ENCODE results near the gene ATP5F1E.

ATP5F1E gene

DNA sequence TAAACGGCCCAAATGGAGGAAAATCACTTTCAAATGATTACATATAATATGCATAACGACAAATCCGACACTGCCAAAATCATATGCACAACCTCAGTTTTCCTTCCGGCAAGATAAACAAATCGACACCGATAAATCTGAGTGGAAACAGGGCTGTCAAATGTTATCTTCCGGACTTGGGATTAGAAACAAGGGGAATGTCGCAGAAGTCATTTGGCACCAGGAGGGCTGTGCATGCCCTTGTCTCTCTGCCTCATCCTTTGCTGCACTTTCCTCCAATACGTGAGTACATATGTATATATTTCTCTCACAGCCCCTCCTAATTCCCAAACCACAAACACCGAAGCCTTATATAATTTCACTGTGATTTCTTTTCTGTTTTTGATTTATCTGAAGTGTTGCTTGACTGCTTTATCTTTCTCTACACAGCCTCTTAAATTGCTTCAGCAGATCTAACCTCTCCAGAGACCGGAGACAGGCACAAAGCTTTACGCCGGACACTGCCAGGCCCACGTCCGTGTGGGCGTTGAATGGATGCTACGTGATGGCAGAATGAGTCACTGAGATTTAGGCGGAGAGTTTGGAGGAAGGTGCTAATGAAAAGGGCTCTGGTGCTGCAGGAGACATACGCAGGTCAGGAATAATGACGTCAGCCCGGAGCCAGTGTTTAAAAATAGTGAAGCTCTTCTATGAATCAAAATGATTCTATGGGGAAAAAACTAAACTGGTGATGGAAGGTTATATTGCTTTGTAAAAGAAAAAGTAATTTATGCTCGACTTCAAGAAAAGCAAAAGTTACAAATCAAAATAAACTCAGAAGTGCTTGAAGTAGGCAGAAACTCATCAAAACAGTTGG is 31.5 kb upstream of the ATP5F1E start (continued):
- TF ChIP-seq, protein P1, sequence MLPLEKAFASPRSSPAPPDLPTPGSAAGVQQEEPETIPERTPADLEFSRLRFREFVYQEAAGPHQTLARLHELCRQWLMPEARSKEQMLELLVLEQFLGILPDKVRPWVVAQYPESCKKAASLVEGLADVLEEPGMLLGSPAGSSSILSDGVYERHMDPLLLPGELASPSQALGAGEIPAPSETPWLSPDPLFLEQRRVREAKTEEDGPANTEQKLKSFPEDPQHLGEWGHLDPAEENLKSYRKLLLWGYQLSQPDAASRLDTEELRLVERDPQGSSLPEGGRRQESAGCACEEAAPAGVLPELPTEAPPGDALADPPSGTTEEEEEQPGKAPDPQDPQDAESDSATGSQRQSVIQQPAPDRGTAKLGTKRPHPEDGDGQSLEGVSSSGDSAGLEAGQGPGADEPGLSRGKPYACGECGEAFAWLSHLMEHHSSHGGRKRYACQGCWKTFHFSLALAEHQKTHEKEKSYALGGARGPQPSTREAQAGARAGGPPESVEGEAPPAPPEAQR (tag by site-specific recombination; IDR thresholded peaks at IDR 0.05) = no peak
- TF ChIP-seq, protein P2, sequence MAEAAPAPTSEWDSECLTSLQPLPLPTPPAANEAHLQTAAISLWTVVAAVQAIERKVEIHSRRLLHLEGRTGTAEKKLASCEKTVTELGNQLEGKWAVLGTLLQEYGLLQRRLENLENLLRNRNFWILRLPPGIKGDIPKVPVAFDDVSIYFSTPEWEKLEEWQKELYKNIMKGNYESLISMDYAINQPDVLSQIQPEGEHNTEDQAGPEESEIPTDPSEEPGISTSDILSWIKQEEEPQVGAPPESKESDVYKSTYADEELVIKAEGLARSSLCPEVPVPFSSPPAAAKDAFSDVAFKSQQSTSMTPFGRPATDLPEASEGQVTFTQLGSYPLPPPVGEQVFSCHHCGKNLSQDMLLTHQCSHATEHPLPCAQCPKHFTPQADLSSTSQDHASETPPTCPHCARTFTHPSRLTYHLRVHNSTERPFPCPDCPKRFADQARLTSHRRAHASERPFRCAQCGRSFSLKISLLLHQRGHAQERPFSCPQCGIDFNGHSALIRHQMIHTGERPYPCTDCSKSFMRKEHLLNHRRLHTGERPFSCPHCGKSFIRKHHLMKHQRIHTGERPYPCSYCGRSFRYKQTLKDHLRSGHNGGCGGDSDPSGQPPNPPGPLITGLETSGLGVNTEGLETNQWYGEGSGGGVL (tag by site-specific recombination; IDR thresholded peaks at IDR 0.05) = no peak; the same call in 1 of the 2 replicates
- TF ChIP-seq ZNF132 (tag by site-specific recombination; IDR thresholded peaks at IDR 0.05; ENCODE audit: borderline replicate concordance) (no peak), ZNF596 (tag by site-specific recombination; IDR thresholded peaks at IDR 0.05) (no peak), ZNF169 (tag by site-specific recombination; IDR thresholded peaks at IDR 0.05) (no peak), SP3 (tag by site-specific recombination; IDR thresholded peaks at IDR 0.05) (peak; percentile 45; the same call in 1 of the 2 replicates), ZNF302 (tag by site-specific recombination; IDR thresholded peaks at IDR 0.05; ENCODE audit: low read depth) (no peak), YY2 (tag by site-specific recombination; IDR thresholded peaks at IDR 0.05) (no peak), ZNF391 (tag by site-specific recombination; IDR thresholded peaks at IDR 0.05; ENCODE audit: borderline replicate concordance, low read depth) (no peak), KLF10 (tag by site-specific recombination; IDR thresholded peaks at IDR 0.05) (no peak), HOXC10 (CRISPR knock-in tag; IDR thresholded peaks at IDR 0.05) (no peak), GLIS1 (tag by site-specific recombination; IDR thresholded peaks at IDR 0.05) (peak; percentile 74), GLI2 (tag by site-specific recombination; IDR thresholded peaks at IDR 0.05; ENCODE audit: borderline replicate concordance, low read depth) (no peak; the same call in 1 of the 2 replicates), ZNF223 (tag by site-specific recombination; IDR thresholded peaks at IDR 0.05) (no peak), ZNF24 (tag by site-specific recombination; IDR thresholded peaks at IDR 0.05) (peak; percentile 30; the same call in 1 of the 2 replicates), ZNF394 (tag by site-specific recombination; IDR thresholded peaks at IDR 0.05; ENCODE audit: borderline replicate concordance) (peak; percentile 11; the same call in 1 of the 2 replicates), ZBTB17 (tag by site-specific recombination; IDR thresholded peaks at IDR 0.05) (peak; percentile 86), REPIN1 (tag by site-specific recombination; IDR thresholded peaks at IDR 0.05; ENCODE audit: low read depth) (no peak), ZNF366 (tag by site-specific recombination; conservative IDR thresholded peaks at IDR 0.05) (peak; percentile 64), GLIS2 (tag by site-specific recombination; IDR thresholded peaks at IDR 0.05) (peak; percentile 61; the same call in 1 of the 2 replicates), ZNF335 (tag by site-specific recombination; conservative IDR thresholded peaks at IDR 0.05) (peak; percentile 91), MEIS1 (CRISPR knock-in tag; IDR thresholded peaks at IDR 0.05; ENCODE audit: borderline replicate concordance) (no peak), ZNF843 (tag by site-specific recombination; IDR thresholded peaks at IDR 0.05) (no peak)
- TF ChIP-seq, protein P3, sequence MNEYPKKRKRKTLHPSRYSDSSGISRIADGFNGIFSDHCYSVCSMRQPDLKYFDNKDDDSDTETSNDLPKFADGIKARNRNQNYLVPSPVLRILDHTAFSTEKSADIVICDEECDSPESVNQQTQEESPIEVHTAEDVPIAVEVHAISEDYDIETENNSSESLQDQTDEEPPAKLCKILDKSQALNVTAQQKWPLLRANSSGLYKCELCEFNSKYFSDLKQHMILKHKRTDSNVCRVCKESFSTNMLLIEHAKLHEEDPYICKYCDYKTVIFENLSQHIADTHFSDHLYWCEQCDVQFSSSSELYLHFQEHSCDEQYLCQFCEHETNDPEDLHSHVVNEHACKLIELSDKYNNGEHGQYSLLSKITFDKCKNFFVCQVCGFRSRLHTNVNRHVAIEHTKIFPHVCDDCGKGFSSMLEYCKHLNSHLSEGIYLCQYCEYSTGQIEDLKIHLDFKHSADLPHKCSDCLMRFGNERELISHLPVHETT (tag by site-specific recombination; IDR thresholded peaks at IDR 0.05) = peak; percentile 39
- TF ChIP-seq, protein P4, sequence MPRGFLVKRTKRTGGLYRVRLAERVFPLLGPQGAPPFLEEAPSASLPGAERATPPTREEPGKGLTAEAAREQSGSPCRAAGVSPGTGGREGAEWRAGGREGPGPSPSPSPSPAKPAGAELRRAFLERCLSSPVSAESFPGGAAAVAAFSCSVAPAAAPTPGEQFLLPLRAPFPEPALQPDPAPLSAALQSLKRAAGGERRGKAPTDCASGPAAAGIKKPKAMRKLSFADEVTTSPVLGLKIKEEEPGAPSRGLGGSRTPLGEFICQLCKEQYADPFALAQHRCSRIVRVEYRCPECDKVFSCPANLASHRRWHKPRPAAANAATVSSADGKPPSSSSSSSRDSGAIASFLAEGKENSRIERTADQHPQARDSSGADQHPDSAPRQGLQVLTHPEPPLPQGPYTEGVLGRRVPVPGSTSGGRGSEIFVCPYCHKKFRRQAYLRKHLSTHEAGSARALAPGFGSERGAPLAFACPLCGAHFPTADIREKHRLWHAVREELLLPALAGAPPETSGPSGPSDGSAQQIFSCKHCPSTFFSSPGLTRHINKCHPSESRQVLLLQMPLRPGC (tag by site-specific recombination; IDR thresholded peaks at IDR 0.05) = peak; percentile 86
- TF ChIP-seq, protein P5, sequence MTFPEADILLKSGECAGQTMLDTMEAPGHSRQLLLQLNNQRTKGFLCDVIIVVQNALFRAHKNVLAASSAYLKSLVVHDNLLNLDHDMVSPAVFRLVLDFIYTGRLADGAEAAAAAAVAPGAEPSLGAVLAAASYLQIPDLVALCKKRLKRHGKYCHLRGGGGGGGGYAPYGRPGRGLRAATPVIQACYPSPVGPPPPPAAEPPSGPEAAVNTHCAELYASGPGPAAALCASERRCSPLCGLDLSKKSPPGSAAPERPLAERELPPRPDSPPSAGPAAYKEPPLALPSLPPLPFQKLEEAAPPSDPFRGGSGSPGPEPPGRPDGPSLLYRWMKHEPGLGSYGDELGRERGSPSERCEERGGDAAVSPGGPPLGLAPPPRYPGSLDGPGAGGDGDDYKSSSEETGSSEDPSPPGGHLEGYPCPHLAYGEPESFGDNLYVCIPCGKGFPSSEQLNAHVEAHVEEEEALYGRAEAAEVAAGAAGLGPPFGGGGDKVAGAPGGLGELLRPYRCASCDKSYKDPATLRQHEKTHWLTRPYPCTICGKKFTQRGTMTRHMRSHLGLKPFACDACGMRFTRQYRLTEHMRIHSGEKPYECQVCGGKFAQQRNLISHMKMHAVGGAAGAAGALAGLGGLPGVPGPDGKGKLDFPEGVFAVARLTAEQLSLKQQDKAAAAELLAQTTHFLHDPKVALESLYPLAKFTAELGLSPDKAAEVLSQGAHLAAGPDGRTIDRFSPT (tag by site-specific recombination; IDR thresholded peaks at IDR 0.05) = peak; percentile 85
- TF ChIP-seq, protein P6, sequence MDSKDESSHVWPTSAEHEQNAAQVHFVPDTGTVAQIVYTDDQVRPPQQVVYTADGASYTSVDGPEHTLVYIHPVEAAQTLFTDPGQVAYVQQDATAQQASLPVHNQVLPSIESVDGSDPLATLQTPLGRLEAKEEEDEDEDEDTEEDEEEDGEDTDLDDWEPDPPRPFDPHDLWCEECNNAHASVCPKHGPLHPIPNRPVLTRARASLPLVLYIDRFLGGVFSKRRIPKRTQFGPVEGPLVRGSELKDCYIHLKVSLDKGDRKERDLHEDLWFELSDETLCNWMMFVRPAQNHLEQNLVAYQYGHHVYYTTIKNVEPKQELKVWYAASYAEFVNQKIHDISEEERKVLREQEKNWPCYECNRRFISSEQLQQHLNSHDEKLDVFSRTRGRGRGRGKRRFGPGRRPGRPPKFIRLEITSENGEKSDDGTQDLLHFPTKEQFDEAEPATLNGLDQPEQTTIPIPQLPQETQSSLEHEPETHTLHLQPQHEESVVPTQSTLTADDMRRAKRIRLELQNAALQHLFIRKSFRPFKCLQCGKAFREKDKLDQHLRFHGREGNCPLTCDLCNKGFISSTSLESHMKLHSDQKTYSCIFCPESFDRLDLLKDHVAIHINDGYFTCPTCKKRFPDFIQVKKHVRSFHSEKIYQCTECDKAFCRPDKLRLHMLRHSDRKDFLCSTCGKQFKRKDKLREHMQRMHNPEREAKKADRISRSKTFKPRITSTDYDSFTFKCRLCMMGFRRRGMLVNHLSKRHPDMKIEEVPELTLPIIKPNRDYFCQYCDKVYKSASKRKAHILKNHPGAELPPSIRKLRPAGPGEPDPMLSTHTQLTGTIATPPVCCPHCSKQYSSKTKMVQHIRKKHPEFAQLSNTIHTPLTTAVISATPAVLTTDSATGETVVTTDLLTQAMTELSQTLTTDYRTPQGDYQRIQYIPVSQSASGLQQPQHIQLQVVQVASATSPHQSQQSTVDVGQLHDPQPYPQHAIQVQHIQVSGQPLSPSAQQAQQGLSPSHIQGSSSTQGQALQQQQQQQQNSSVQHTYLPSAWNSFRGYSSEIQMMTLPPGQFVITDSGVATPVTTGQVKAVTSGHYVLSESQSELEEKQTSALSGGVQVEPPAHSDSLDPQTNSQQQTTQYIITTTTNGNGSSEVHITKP (tag by site-specific recombination; IDR thresholded peaks at IDR 0.05) = no peak

Measured in HEK293 (cell line).